OCI-LY7 (cell line): ENCODE results near the gene CCDC126.

Experiments used
- CTCF ChIP-seq: fragments of 200-600 bp; sonication (generic); conservative IDR thresholded peaks from 2 replicates; pipeline ENCODE4 v1.5.1; 2014; ENCODE audit warnings: mild to moderate bottlenecking, antibody characterized with exemption, low read length, moderate library complexity, mixed read lengths
- EZH2phosphoT487 ChIP-seq: fragments of 200-600 bp; sonication (generic); IDR thresholded peaks from 2 replicates; pipeline ENCODE4 v1.6.1; 2018; ENCODE audit warnings: low read depth, borderline replicate concordance, mild to moderate bottlenecking, mixed run types, antibody characterized with exemption, low read length, moderate library complexity, mixed read lengths

- TF ChIP-seq CTCF = no peak
- TF ChIP-seq EZH2phosphoT487 = no peak
These were observed 38.9 kb upstream of the CCDC126 start for GRCh38 chr7:23558303-23558702.
